Panc1 (cell line): ENCODE data around the gene MIOX. TPM values are rescaled to one million over a fixed set of nuclear protein-coding genes. Genes with fewer than 3 reads are reported as not detected.

Experiments used
- ATAC-seq: fragments of 200-7000 bp; cut with Tn5 transposase; 2 replicates; pipeline ENCODE4 v1.9.1; 2020; ENCODE audit warnings: mild to moderate bottlenecking, moderate library complexity
- BruUV-seq: library from RNA; stranded (reverse); fragments of 400-500 nt; replicated peaks from 2 replicates; lab custom pipeline; 2021; lab: Mats Ljungman, UMichigan
- CTCF ChIA-PET: fragments of 300-600 bp; sonication (Branson Sonifier 250); formaldehyde crosslinking; loops from one replicate; lab custom pipeline; 2022; ENCODE audit warnings: antibody characterized with exemption; lab: Charles Lee
- POLR2A ChIA-PET: fragments of 300-600 bp; sonication (Branson Sonifier 250); formaldehyde crosslinking; loops from one replicate; lab custom pipeline; 2022; ENCODE audit warnings: antibody characterized with exemption; lab: Charles Lee
- DNase-seq: peaks from one replicate; pipeline ENCODE4 v3.0.0-alpha.2; 2010; ENCODE audit warnings: low read depth, low spot score
- H3K27ac ChIP-seq: 2 replicates; pipeline ENCODE4 v1.5.1; 2011; ENCODE audit warnings: mild to moderate bottlenecking, low read length, inconsistent platforms
- H3K27me3 ChIP-seq: fragments of 200-500 bp; sonication (Bioruptor generic); 2 replicates; pipeline ENCODE4 v1.6.0; 2014; ENCODE audit warnings: low read length, inconsistent platforms; ENCODE audit not compliant: control insufficient read depth, insufficient read depth
- H3K36me3 ChIP-seq: fragments of 200-500 bp; sonication (Bioruptor generic); 2 replicates; pipeline ENCODE4 v1.5.1; 2014; ENCODE audit warnings: inconsistent platforms, mild to moderate bottlenecking, low read length, moderate library complexity; ENCODE audit not compliant: control insufficient read depth, insufficient read depth
- H3K4me1 ChIP-seq: 2 replicates; pipeline ENCODE4 v1.5.1; 2011; ENCODE audit warnings: inconsistent platforms, mild to moderate bottlenecking, low read length, moderate library complexity; ENCODE audit not compliant: control insufficient read depth, insufficient read depth
- H3K4me3 ChIP-seq, 2 experiments: 2 replicates each; pipeline ENCODE4 v1.5.1; 2011 to 2012; ENCODE audit warnings: low read depth in 2 of 2, low read length in 2 of 2, mild to moderate bottlenecking in 2 of 2, inconsistent platforms in 1 of 2, moderate library complexity in 1 of 2
- H3K9me3 ChIP-seq: fragments of 200-500 bp; sonication (Bioruptor generic); 2 replicates; pipeline ENCODE4 v1.5.1; 2014; ENCODE audit warnings: low read depth, mild to moderate bottlenecking, inconsistent platforms, low read length, moderate library complexity; ENCODE audit not compliant: control insufficient read depth, insufficient read depth
- POLR2AphosphoS5 ChIP-seq: IDR thresholded peaks from 2 replicates; pipeline ENCODE4 v1.6.1; 2012; ENCODE audit warnings: mild to moderate bottlenecking, low read depth, low read length, moderate library complexity
- SIN3A ChIP-seq: IDR thresholded peaks from 2 replicates; pipeline ENCODE4 v1.6.1; 2012; ENCODE audit warnings: low read depth, mild to moderate bottlenecking, low read length, moderate library complexity, borderline replicate concordance; ENCODE audit not compliant: insufficient read depth
- TCF7L2 ChIP-seq: IDR thresholded peaks from 2 replicates; pipeline ENCODE4 v1.6.1; 2011; ENCODE audit warnings: mild to moderate bottlenecking, low read depth, low read length, inconsistent platforms
- in situ Hi-C: cut with HindIII; loops from 2 replicates; pipeline ENCODE4 v1.10.0; 2016; ENCODE audit warnings: low sequenced_read_pairs, low pct_unique_long_range_greater_than_20kb
- intact Hi-C: fragments of 100-400 bp; cut with micrococcal nuclease; formaldehyde crosslinking; loops from one replicate; pipeline ENCODE4 v1.10.0; 2022; ENCODE audit not compliant: unreplicated experiment
- total RNA-seq: library from RNA; stranded (reverse); gene quantifications from one replicate; pipeline ENCODE4 v1.2.1, GENCODE V29; 2021; ENCODE audit not compliant: unreplicated experiment
- TF ChIP-seq, protein P1 (sequence below), 2 experiments: IDR thresholded peaks; 2 replicates each; pipeline ENCODE4 v1.6.1; 2011 to 2012; ENCODE audit warnings: low read depth in 2 of 2, control low read depth in 1 of 2, low read length in 1 of 2, mild to moderate bottlenecking in 1 of 2, moderate library complexity in 1 of 2; ENCODE audit not compliant: insufficient read depth in 1 of 2
- TF ChIP-seq, protein P2 (sequence below): fragments of 450-650 bp; IDR thresholded peaks from 2 replicates; pipeline ENCODE4 v1.5.1; 2017; ENCODE audit warnings: mild to moderate bottlenecking

The MIOX gene
- total RNA-seq, 1 experiment from 2014 or later = 0.23 TPM

DNA sequence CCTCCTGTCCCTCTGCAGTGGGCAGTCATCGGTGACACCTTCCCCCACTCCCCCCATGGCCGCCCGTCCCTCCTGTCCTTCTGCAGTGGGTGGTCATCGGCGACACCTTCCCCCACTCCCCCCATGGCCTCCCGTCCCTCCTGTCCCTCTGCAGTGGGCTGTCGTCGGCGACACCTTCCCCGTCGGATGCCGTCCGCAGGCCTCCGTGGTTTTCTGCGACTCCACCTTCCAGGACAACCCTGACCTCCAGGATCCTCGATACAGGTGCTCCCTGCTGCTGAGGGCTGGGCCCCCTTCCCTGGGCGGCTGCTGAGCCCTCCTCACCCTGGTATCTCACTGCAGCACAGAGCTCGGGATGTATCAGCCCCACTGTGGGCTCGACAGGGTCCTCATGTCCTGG lies 2.2 kb downstream of the MIOX start:
- TF ChIP-seq POLR2AphosphoS5 (no peak), SIN3A (no peak), TCF7L2 (no peak)
- TF ChIP-seq, protein P1, sequence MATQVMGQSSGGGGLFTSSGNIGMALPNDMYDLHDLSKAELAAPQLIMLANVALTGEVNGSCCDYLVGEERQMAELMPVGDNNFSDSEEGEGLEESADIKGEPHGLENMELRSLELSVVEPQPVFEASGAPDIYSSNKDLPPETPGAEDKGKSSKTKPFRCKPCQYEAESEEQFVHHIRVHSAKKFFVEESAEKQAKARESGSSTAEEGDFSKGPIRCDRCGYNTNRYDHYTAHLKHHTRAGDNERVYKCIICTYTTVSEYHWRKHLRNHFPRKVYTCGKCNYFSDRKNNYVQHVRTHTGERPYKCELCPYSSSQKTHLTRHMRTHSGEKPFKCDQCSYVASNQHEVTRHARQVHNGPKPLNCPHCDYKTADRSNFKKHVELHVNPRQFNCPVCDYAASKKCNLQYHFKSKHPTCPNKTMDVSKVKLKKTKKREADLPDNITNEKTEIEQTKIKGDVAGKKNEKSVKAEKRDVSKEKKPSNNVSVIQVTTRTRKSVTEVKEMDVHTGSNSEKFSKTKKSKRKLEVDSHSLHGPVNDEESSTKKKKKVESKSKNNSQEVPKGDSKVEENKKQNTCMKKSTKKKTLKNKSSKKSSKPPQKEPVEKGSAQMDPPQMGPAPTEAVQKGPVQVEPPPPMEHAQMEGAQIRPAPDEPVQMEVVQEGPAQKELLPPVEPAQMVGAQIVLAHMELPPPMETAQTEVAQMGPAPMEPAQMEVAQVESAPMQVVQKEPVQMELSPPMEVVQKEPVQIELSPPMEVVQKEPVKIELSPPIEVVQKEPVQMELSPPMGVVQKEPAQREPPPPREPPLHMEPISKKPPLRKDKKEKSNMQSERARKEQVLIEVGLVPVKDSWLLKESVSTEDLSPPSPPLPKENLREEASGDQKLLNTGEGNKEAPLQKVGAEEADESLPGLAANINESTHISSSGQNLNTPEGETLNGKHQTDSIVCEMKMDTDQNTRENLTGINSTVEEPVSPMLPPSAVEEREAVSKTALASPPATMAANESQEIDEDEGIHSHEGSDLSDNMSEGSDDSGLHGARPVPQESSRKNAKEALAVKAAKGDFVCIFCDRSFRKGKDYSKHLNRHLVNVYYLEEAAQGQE (IDR thresholded peaks at IDR 0.05; ENCODE audit: insufficient read depth in 1 of 2, low read depth in 2 of 2, low read length in 1 of 2) = no peak
- TF ChIP-seq, protein P2, sequence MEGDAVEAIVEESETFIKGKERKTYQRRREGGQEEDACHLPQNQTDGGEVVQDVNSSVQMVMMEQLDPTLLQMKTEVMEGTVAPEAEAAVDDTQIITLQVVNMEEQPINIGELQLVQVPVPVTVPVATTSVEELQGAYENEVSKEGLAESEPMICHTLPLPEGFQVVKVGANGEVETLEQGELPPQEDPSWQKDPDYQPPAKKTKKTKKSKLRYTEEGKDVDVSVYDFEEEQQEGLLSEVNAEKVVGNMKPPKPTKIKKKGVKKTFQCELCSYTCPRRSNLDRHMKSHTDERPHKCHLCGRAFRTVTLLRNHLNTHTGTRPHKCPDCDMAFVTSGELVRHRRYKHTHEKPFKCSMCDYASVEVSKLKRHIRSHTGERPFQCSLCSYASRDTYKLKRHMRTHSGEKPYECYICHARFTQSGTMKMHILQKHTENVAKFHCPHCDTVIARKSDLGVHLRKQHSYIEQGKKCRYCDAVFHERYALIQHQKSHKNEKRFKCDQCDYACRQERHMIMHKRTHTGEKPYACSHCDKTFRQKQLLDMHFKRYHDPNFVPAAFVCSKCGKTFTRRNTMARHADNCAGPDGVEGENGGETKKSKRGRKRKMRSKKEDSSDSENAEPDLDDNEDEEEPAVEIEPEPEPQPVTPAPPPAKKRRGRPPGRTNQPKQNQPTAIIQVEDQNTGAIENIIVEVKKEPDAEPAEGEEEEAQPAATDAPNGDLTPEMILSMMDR = no peak
- POLR2A ChIA-PET = no interaction called here
- no peak for DNase-seq
- Histone ChIP-seq H3K4me1 (peaks cover 13% of the 10 kb centered on the region), H3K27me3 (no peaks in the 10 kb centered on the region), H3K9me3 (no peaks in the 10 kb centered on the region), H3K27ac (no peak overlapping the region), H3K4me3 (no peak overlapping the region), H3K36me3 (no peaks in the 10 kb centered on the region)
- intact Hi-C loops = no loop called here
- CTCF ChIA-PET = interaction anchor here (0.7 kb wide), 1 partner anchor 280 kb away, joined by 7 read pairs; no protein-coding TSS in a partner anchor
- in situ Hi-C loops = no loop called here
- no TSS peak for BruUV-seq
- no peak for ATAC-seq

DNA sequence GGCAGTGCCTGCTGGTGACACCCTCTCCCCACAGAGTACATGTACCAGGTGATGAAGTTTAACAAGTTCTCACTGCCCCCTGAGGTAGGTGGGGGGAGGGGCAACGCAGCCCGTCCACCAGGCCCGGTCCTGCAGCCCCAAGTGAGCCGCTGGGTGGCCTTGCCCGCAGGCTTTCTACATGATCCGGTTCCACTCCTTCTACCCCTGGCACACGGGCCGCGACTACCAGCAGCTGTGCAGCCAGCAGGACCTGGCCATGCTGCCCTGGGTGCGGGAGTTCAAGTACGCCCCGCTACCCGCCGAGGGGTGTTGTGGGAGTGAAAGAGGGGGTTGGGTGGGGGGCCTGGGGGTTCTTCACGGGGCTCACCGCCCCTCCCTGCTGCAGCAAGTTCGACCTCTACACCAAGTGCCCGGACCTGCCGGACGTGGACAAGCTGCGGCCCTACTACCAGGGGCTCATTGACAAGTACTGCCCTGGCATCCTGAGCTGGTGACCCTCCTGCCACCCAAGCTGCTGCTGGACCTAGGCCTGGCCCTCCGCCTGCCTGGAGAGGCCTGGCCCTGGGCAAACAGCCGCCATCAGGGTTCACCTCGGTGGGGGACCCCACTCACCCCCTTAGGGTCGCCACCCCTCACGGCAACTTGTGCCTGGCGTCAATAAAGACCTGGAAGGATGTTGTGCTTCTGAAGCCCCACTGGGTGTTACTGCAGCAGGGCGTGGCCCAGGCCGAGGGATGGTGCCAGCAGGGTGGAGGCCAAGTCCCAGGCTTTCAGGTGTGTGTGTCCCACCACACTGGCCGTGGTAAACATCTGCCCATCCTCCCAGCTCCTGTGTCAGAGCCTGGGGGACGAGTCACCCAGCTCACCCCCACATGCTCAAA lies 2.9 kb downstream of the MIOX start:
- H3K36me3 ChIP-seq = no peaks in the 10 kb centered on the region
- intact Hi-C loops = no loop called here
- no TSS peak for BruUV-seq
- H3K4me3 ChIP-seq = no peak overlapping the region
- H3K27me3 ChIP-seq = no peaks in the 10 kb centered on the region
- no peak overlapping the region for H3K27ac ChIP-seq
- H3K9me3 ChIP-seq = no peaks in the 10 kb centered on the region
- in situ Hi-C loops = no loop called here
- ChIA-PET POLR2A (no interaction called here), CTCF (interaction anchor here (0.7 kb wide), 1 partner anchor 281 kb away, joined by 7 read pairs; no protein-coding TSS in a partner anchor)
- ATAC-seq = no peak
- TF ChIP-seq SIN3A = no peak
- TF ChIP-seq POLR2AphosphoS5 = no peak
- TF ChIP-seq TCF7L2 = no peak
- TF ChIP-seq, protein P1 (IDR thresholded peaks at IDR 0.05; ENCODE audit: insufficient read depth in 1 of 2, low read depth in 2 of 2, low read length in 1 of 2) = no peak
- TF ChIP-seq, protein P2 = no peak
- peaks cover 13% of the 10 kb centered on the region for H3K4me1 ChIP-seq
- DNase-seq = no peak
